Forelimb muscle (tissue), 1 donor: ENCODE data around the gene EIF4G1. TPM values are rescaled to one million over a fixed set of nuclear protein-coding genes. Genes with fewer than 3 reads are reported as not detected.

Experiments
- DNase-seq: peaks from one replicate; pipeline ENCODE4 v3.0.0-alpha.2; 2013; ENCODE audit warnings: low read depth
- polyA plus RNA-seq: library from polyadenylated mRNA; unstranded; fragments of 120-200 nt; gene quantifications from one replicate; pipeline ENCODE4 v1.2.1, GENCODE V29; 2013; ENCODE audit not compliant: insufficient read length

EIF4G1 gene
- polyA plus RNA-seq, 1 donor: 171 TPM

GRCh38 chr3:184305577-184305976, 8.8 kb upstream of the EIF4G1 start:
- DNase-seq: no peak

DNA sequence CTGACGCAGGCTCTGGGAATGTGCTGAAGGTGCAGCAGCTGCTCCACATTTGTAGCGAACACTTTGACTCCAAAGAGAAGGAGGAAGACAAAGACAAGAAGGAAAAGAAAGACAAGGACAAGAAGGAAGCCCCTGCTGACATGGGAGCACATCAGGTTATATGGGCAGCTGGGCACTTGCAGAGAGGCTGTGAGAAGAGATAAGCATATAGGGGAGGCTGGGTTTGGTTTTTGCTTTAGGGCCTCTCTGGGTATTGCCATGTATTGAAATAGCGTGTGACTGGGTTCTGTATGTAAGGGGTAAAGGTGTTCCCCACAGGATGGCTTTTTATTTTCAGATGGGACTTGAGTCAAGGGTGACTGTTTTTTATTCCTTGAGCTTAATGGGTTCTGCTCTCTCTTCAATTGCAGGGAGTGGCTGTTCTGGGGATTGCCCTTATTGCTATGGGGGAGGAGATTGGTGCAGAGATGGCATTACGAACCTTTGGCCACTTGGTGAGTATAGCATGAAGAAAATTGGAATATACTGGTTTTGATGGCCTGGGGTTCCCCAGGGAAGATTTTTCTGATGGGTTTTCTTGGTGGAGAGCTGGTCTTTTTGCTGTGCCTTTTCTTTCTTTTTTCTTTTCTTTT, 7.9 kb upstream of the EIF4G1 start:
- DNase-seq: no peak

- DNase-seq: no peak
Observed at GRCh38 chr3:184307915-184308314, 6.5 kb upstream of the EIF4G1 start.

GRCh38 chr3:184308744-184309143, 5.7 kb upstream of the EIF4G1 start:
- no peak for DNase-seq

DNA sequence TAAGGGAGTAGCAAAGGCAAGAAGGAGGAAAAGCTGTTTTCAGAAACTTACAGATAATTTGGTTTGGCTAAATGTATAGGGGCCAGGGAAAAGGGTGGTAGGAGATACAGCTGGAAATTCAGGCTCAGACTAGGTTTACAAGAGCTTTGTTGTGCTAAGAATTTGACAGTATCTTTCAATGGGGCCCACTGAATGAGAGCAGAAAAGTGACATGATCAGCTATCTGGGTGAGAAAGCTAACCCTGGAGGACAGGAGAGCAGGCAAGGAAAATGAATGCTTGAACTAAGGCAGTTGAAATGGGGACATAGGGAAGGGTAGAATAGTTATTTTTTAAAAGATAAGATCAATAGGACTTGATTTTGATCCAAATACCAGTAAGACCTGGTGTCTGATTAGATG, 2.8 kb upstream of the EIF4G1 start:
- no peak for DNase-seq

DNA sequence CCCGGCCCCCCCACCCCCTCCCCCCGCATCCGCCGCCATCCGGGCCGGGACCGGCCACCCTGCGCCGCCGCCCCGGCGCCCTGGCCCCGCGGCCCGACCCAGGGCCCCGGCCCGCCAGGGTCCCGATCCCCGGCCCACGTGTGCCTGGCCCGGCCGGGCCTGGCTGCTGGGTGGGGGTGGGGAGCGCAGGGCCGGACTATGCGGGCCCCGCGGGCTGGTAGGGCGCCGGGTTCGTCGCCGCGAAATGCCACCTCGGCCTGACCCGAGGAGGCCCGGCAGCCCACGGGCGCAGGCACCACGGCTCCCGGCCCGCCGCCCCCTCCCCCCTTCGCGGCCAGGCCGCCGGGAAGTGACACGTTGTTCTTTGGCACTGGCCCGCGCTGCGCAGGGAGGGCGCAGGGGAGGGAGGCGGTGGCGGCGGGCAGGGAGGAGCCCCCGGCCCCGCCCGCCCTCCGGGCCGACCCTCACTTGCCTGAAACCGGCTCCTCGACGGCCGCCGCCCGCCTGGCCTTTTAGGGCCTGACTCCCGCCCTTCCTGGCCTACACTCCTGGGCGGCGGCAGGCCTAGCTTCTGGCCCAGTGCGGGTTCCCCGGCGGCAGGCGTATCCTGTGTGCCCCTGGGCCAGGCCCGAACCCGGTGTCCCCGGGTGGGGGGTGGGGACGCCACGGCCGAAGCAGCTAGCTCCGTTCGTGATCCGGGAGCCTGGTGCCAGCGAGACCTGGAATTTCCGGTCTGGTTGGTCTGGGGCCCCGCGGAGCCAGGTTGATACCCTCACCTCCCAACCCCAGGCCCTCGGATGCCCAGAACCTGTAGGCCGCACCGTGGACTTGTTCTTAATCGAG, 515 bp downstream of the EIF4G1 start:
- no peak for DNase-seq

DNA sequence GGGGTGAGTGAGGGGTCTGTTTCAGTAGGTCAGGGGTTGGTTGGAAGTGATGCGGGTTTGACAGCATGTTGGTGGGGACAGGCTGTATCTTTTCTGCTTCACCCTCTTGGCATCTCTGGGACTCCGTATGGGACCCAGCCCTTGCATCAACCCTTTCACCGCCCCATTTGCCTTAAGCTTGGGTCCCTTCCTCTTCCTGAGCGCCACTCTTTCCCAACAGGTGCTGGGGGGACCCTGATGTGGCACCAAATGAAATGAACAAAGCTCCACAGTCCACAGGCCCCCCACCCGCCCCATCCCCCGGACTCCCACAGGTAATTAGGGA, 1.1 kb downstream of the EIF4G1 start:
- DNase-seq: no peak

GRCh38 chr3:184315871-184316661, 1.7 kb downstream of the EIF4G1 start:
- no peak for DNase-seq

GRCh38 chr3:184316792-184317191, 2.4 kb downstream of the EIF4G1 start:
- DNase-seq: no peak

DNA sequence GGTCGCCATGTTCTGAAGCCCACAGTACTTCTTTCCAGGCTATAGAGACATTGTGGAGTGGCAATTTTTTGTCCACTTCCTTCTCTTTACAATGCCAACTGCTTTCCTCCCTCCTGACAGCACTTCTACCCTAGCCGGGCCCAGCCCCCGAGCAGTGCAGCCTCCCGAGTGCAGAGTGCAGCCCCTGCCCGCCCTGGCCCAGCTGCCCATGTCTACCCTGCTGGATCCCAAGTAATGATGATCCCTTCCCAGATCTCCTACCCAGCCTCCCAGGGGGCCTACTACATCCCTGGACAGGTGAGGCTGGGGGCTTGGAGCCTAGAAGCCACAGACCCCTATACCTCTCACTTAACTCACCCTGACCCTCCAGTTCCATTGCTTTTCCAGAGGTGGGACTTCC, 2.8 kb downstream of the EIF4G1 start:
- no peak for DNase-seq

- no peak for DNase-seq
Observed at GRCh38 chr3:184320104-184320445, 5.7 kb downstream of the EIF4G1 start.

DNA sequence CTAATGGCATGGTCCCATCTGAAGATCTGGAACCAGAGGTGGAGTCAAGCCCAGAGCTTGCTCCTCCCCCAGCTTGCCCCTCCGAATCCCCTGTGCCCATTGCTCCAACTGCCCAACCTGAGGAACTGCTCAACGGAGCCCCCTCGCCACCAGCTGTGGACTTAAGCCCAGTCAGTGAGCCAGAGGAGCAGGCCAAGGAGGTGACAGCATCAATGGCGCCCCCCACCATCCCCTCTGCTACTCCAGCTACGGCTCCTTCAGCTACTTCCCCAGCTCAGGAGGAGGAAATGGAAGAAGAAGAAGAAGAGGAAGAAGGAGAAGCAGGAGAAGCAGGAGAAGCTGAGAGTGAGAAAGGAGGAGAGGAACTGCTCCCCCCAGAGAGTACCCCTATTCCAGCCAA, 7.3 kb downstream of the EIF4G1 start:
- no peak for DNase-seq

DNA sequence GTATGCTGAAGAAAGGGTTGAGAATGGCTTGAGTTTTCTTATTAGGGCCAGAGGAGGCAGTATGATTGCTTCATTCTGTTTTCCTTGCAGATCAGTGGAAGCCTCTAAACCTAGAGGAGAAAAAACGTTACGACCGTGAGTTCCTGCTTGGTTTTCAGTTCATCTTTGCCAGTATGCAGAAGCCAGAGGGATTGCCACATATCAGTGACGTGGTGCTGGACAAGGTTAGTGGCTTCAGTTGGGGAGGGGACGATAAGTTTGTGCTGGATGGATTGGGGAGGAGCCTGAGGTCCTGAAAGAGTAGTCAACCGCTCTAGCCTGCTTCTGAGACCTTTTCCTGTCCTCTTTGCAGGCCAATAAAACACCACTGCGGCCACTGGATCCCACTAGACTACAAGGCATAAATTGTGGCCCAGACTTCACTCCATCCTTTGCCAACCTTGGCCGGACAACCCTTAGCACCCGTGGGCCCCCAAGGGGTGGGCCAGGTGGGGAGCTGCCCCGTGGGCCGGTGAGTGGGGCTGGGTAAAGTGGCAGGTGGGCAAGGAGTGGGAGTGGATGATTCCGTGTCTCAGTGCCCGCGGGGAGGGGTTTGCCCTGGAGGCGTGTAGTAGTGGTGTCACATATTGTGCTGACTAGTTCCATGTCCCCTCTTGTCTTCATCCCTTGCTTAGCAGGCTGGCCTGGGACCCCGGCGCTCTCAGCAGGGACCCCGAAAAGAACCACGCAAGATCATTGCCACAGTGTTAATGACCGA, 8.5 kb downstream of the EIF4G1 start:
- DNase-seq: no peak

DNA sequence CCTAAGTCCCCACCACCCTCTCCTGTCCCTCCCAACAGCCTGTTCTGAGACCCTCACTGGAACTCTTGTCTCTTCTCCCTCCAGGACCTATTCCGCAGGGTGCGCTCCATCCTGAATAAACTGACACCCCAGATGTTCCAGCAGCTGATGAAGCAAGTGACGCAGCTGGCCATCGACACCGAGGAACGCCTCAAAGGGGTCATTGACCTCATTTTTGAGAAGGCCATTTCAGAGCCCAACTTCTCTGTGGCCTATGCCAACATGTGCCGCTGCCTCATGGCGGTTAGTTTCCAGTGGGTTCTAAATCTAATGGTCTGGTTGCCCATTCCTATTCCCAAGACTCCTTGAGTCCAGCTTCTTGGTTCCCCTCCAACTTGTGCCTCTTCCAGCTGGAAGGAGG, 9.3 kb downstream of the EIF4G1 start:
- no peak for DNase-seq

GRCh38 chr3:184325269-184325668, 10.9 kb downstream of the EIF4G1 start:
- no peak for DNase-seq

GRCh38 chr3:184325715-184326369, 11.4 kb downstream of the EIF4G1 start:
- no peak for DNase-seq

- DNase-seq: no peak
Observed at GRCh38 chr3:184327171-184327570, 12.8 kb downstream of the EIF4G1 start.

GRCh38 chr3:184328516-184328915, 14.1 kb downstream of the EIF4G1 start:
- DNase-seq: no peak

- DNase-seq: no peak
Observed at GRCh38 chr3:184332370-184333090, 18.1 kb downstream of the EIF4G1 start.

DNA sequence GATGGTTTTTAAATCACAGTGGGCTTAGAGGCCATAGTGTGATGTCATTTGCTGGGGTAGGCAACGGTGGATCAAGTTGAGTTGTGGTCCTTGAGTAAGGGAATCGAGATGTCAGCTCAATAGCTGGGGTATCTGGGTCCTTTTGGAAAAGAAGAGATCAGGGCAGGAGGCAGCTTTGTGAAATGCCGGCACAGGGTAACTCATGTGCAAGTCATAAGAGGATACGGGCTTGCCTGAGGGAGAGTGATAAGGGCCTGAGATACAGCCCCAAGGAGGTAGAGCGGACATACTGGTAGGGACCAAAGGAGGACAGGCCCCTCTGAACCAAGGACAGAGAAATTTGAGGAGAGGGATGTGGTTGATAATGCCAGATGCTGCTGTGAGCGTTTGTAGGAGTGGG, 18.8 kb downstream of the EIF4G1 start:
- no peak for DNase-seq

DNA sequence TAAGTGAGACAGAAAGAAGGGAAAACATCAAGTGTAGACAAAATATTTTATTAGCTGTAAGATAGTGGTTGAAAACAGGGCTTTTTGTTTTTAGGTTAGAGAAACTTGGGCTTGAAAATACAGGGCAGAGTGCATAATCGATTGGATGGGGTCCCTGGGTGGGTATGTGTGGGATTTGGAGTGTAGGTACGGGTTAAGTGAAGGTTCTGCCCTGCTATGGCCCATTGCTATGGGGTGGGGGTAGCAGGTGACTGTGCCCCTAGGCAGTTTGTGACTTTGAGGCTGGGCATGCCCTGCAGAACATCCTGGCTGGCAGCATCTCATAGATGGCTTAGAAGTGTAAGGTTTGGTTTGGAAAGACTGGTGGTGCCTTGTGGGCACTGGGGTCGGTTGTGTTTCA, 19.3 kb downstream of the EIF4G1 start:
- no peak for DNase-seq
